Stimulated activated CD4-positive, alpha-beta T cell treated with anti-CD3 and anti-CD28 coated beads, Interleukin-4, amount 100 ng/mL, for 48 hours (primary cell): ENCODE results near the gene TENM4.
"Not testable (repeated sequence)": the region's sequence is repeated elsewhere in the genome, so short reads cannot be mapped to it uniquely, and the experiment has no call there.

Experiments used
- DNase-seq, 2 donors: peaks; one replicate each; pipeline ENCODE4 v3.0.0-alpha.2; 2020; ENCODE audit warnings: low read depth in 2 of 2

The TENM4 gene

DNA sequence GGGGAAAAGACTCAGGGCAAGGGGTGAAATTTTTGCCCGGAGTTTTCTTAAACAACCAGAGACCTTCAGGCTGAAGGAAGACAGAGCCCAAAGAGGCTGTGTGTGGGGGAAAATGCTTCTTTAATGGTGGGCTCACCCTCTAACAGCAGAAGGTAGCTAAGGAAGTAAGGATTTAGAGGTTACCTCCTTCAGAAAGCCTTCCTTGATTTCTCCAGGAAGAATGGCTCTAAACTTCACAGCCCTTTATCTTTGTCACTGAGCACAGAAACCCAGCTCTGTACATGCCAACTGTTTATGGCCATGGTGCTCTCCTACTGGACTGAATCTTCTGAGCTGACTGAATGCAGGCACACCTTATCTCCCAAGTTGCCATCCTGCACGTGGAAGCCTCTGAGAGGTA is 196.0 kb downstream of the TENM4 start:
- DNase-seq, result no peak

DNA sequence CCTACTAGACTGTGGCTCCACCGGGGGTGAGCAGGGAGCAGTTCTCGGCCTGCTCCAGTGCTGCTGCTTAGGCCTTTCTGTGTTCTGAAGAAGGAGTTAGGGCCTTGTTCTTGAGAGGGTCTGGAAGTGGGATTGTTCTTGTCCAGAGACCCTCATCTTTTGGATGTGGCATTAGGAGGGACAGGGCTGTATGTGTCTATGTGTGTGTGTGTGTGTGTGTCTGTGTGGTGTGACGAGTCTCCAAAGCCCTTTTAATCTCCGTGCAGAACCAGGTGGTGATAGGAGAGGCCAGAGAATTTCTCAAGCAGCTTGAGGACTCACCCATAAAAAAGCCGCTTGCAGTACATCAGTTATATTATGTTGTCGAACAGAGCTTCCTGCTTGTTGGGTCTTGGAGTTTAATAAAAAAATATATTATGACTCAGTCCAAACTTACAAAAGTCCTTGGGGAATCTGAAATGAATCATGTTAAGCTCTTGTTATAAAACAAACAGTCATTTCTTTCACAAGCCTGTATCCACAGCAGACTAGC is 196.5 kb downstream of the TENM4 start:
- no peak for DNase-seq

DNA sequence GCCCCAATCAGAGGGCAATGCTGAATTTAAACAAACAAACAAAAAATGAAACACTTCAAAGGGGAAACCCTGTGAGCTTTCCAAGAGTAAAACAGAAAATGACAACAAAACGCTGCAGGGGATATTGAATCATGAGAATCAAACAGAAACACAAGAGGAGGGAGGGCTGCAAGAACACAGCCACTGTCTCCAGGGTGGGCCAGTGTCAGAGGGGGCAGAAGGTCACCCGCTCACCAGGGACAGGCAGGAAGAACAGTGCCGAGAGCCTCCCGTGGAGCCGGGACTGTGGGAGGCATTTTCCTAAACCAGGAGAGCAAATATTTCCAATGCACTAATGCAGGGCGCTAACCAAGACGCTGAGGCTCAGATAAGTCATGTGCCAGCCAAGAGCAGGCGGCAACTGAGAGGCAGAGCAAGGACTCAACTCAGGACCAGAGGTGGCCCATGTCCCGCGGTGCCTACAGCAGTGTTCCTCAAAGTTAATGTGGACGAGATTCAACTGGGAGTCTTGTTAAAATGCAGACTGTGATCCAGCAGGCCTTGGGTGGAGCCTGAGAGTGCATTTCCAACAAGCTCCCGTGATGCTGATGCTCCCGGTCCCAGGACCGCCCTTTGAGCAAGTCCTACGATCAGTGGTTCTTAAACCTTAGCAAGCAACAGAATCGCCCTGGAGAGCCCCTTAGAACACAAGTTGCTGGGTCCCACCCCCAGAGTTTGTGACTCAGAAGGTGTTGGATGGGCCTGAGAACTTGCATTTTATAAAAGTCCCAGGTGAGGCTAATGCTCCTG is 197.2 kb downstream of the TENM4 start:
- no peak for DNase-seq

DNA sequence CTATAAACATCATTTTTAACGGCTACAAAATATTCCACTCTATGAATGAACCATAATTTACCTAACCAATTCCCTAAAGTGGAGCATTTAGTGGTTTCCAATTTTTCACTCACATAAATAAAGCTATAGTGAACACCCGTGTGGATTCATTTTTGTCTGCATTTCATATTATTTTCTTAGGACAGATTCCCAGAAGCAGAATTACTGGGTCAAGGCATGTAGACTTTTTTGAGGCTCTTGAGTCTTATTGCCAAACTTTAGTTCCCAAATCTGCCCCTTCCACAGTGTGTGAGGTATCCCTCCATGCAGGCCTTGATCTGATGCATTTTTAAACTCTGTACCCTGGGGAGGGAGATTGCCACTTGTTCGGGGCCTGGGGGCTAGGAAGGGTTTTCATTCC is 198.2 kb downstream of the TENM4 start:
- no peak for DNase-seq

DNA sequence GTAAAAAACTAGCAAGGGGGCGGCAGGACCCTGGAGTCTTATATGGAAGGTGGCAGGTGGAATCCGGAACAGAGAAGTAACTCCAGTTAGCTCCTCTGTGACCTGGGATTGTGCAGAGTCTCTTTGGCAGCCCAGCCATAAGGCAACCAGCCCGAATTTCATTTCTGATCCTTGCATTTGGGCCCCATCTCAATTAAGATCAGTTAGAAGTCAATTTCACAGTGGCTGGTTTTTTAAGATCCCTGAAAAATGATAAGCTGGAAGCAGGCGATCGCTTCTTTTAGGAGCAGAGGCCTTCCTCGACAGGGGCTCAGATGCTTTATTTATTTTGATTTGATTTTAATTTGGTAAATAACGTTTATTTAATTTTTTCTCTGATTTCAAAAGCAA is 199.0 kb downstream of the TENM4 start:
- DNase-seq, result no peak

DNA sequence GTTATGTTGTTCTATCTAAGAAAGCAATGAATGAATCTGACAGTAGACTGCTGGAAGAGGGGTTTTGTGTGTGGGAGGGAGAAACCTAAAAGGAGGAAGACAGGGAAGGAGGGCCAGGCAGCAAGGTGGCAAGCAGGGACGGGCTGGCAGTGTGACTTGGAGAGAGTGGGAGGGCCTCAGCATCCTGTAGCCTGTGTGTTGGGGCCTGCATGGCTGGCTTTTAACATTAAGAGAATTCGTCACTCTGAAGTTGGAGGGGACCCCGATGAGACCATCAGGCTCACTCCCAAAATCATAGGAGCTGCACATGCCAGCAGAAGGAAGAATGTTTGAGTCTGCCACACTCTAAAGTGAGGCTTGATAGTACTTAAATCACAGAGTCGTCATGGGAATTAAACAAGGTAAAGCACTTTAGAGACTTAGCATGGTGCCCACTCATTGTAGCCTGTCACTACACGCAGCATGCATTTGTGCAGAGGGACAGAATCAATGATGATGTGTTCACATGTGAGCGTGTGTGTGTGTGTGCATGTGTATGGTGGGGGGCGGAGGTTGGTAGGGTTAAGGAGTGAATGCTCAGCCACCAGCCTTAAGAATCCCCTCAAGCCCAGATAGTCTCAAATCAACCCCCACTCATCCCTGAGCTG is 199.5 kb downstream of the TENM4 start:
- DNase-seq, result no peak

DNA sequence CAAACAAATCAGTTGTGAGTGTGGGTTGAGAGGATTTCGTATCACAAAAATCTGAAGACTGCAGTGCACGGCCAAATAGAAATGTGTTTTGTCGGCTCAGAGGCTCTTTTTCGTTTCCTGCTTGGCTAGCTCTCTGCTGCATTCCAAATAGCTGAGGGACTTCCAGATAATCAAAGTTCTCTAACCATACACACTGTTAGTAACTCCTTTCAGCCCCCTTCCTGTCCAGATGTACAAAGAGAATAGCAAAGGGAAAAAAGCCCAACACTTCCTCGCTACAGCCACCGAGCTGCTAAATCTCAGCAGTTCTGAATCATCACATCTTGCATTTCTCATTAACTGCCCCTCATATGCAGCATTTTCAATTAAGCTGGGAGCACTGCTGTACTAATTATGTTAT is 203.1 kb downstream of the TENM4 start:
- DNase-seq, result no peak

DNA sequence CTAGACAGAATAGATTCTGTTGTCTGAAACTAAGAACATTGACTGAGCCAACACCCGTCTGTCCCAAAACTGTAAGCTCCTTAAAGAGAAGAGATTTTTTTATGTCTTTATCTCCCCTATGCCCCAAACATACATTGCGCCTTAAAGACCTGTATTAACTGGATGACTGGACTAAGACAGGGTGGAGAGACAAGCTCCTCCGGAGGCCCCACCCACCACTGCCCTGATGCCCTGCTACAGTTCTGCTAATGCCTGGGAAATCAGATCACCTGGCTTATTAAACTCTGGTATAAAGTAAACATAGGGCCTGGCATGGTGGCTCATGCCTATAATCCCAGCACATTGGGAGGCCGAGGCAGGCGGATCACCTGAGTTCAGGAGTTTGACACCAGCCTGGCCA is 203.7 kb downstream of the TENM4 start:
- DNase-seq, result no peak

DNA sequence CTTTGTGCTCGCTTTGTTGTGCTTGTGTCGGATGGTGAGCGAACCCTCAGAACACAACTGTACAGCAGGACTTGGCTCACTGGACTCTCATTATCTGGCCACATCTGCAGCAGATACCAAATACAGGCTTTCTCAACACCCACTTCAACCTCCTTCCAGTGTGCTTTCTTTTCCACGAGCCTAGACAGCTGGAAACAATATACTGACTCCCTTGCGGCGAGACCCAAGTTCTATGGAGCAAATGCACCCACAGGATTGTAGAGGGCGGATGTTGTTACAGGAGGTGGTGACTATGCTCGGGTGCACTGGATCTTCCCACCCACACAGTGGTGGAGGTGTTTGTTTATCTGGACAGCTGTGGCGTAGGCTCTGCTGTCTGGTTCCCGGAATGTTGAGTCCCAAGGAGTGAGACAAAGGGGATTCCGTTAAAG is 204.3 kb downstream of the TENM4 start:
- no peak for DNase-seq

DNA sequence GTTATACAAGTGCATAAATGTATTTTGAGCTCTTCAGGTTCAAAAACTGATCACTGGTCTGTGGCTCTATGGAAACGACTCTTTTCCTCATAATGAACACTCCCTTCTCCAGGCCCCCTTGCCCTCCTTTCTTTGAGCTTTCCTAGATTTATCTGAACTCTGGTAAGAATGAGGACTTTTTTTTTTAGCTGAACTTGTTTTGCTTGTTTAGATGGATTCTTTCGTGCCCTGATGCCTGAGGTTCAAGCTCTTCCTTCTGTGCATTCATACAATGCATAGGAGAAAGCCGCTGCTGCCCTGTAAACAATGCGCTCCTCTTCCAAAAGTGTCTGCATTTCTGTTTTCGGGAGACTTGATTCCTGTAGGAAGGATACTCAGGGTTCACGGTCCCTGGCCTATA is 205.1 kb downstream of the TENM4 start:
- DNase-seq, result no peak

DNA sequence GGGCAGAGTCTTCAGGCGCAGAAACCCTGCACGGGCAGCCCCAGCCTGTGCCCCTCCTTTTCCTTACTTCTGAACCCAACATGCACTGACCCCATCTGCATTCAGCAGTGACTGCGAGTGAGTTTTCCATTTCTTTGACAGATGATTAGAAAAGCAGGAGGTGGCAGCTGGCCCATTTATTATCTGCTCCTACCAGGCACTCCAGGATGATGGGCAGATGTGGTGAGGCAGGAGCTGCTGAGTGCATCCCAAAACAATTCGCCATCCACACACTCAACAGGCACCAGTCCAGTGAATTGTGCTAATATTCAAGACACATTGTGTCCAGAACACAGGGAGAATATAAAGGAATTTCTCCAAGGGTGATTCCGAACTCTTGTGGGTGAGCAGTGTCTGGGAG is 208.5 kb downstream of the TENM4 start:
- no peak for DNase-seq

DNA sequence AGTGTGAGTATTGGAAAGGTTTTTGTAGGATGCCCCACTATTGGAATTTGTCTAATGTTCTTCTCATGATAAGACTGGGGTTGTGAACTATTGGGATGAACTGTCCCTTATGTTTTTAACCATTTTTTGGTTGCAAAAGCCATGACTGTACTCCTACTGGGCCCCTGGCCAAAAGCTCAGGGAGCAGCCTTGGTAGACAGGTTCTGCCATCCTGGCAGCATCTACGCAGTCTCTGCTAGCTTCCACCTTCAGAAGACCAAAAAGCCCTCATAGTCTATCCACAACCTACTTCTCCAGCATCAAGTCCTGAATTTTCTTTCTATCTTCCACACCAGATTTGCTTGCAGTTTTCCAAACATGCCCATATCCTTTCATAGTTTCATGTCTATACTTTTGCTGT is 211.8 kb downstream of the TENM4 start:
- DNase-seq, result no peak

DNA sequence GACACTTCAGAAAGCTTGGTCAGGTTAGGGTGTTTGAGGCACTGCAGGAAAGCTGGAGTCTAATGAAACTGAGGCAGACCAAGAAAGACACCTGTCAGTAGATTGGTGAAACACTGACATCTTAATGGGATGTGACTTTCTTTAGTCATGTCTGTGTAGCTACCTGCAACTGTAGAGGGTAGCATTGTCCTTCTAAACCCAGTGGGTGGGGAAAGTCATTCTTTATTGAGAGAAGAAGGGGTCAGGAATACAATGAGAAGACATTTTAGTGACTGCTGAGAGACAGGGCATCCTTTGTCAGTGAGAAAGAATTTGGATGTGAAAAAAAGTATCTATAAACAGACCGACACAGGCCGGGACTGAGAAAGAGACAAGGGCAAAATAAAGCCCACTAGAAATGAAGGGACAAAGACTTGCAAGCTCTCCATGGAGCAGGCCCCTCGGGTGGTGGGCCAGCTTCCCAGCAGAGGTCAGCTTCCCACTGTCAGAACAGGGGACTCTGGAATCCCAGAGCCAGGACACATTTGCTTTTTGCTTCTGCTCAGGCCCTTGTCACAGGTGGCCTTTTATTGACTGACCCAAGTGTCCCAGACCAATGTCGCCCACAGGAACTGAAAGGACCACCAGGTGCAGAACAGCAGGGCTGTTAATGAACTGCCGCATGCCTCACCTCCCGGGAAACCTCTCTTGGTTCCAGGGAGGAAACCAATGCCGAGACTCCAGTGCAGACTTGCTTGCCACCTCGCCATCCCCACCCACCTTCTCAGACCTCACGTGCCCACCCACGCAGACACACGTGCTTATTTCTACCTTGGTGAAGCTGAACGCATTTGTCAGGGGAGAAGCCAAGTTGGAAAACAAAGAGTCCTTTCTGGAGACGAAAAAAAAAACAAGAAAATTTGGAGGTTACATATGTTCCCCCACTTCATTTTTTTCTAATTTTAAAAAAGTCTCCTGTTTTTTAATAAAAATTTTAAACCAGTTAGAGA is 212.8 kb downstream of the TENM4 start:
- DNase-seq, result no peak

DNA sequence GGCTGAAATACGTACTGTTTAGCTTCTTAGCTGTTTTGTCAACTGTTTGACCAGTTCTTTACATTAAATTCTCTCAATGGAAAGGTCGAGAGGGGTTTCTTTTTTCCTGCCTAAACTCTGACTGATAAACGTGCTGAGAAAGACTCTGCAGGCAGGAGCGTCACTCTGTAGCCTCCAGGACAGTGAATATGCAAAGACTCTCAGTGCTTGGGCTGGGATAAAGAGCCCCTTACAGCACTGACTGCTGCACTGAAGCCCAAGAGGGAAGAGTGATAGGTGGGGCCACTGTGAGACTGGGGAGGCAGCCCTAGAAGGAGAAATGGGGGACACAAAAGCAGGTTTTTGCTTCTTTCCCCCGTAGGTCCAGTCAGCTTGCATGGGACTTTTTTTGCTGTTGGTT is 213.5 kb downstream of the TENM4 start:
- no peak for DNase-seq

DNA sequence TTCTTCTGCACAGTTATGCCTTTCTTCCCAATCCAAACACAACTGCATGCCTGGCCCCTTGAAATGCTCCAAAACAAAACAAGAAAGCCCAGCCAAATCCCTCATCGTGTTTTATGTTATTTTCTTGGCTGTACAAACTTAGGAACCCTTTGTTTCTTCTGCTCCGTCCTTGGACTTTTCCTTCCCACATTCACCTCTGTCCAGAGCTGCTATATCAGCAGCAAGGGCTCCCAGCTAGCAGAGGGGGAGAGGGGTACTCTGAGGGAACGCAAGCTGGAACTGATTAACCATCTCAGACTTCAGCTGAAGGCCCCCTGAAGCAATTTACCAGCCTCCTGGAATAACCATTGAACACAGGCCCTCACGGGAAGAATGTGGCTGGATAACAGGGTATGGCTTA is 214.7 kb downstream of the TENM4 start:
- no peak for DNase-seq

DNA sequence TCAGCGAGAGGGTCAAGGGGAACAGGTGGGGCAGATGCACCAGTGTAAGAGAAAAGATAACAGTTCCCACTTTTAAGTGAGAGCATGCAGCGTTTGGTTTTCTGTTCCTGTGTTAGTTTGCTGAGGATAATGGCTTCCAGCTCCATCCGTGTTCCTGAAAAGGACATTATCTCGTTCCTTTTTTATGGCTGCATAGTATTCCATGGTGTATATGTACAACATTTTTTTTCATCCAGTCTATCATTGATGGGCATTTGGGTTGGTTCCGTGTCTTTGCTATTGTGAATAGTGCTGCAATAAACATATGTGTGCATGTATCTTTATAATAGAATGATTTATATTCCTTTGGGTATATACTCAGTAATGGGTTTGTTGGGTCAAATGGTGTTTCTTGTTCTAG is 218.7 kb downstream of the TENM4 start:
- DNase-seq, result not testable (repeated sequence)

DNA sequence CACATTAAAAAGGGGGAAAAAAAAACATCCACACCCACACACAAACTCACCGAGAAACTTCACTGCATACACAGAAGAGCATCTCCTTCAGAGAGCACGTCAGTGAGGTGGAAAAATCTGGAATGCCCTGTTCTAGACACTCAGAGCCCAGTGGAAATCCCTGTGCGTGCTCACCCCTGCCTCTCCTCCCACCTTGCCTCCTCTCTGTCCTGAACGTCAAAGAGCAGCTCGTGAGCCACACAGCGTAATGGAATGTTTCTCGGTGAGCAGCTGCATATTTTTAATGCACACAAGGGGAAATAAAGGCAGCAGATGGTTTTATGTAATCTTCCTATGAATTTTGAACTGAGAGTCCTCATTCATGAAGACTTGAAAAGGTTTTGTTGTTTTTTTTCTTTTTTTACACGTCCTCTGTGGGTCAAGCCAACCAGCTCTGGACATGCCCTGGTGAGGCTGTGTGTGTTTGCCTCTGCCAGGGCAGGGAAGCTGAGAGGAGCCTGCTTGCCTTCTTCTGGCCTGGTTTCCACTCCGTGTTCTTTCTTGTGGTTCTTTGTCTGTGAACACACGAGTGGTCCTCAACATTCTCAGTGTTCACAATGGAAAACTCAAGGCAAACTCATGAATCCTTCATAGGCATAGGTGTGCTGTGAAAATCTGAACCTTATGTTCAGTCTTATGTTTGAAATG is 219.2 kb downstream of the TENM4 start:
- no peak for DNase-seq

DNA sequence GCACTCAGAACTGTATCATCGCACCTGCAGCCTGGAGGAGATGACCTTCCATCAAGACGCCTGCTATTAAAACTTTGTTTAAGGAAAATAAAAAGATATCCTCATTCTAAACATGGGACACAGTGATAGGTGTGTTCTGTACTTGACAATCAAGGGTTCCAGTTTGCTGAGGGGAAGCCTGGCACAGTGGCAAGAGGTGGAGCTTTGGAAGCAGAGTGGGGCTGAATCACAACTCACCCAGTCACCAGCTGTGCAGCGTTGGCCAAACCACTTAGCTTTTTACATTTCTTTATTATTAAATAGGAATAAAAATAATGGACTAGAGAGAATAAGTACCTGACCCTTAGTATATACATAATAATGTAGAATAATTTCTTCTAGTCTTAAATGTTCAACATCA is 220.7 kb downstream of the TENM4 start:
- DNase-seq, result no peak

DNA sequence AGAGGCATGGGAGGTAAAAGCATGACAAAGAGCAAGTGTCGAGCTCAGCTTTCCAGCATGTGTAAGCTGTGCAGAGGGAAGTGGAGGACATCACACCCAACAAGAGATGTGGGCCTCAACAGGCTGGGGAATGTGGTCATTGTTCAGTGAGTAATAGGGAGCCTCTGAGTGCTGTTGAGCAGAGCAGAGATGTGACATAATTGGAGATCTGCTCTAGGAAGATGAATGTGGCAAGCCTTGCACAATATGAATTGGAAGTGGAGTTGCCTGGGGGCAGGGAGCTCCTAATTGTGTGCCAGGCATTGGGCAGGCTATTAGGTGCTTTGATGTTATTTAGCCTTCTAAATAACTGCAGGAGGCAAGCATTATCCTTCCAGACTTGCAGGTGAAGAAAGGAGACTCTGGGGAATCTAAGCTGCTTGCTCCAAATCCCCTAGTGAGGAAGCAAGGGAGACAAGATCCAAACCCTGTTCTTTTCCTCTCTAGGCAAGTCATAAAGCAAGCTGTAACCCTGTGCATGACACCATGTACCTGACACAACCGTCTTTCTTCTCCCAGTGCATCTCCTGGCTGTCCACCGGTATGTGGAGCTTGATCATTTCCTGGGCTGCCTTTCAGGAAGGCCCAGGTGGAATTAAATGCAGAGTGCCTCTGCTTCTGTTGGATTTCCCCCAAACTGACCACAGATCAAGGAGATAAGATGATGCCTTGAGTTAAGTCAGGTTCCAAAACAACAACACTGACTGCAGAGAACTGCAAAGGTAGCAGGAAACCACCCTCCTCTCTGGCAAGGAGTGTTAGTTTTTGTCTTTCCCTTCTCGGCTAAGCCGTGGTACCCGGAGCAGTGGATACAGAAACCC is 221.4 kb downstream of the TENM4 start:
- no peak for DNase-seq

DNA sequence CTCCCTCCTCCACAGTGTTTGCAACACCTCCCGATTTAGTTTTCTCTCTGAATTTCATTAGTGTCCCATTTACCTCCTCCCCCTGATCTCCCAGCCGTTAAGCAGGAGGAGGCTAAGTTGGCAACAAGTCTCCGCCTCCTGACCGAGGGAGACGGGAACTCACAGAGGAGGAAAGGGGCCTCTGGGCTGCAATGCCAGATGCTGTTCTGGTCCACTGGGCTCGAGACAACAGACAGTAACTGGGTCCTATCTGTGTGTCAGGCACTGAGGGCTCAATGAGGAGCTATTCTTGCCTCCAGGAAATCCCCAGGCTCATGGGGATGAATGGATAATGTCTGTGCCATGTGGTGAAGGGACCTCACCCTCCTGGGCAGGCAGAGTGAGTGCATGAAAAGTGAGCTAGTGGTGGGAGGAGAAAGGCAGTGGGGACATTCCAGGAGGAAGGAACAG is 228.1 kb downstream of the TENM4 start:
- DNase-seq, result no peak
